NCI-H1694 (cell line): ENCODE data around the gene SLC8A1.

Experiments used
- DNase-seq: peaks from one replicate; lab custom pipeline; 2025; lab: John Stamatoyannopoulos, UW

Gene SLC8A1

GRCh38 chr2:40457837-40458236 lies 5.9 kb upstream of the SLC8A1 start:
- DNase-seq, result no peak

DNA sequence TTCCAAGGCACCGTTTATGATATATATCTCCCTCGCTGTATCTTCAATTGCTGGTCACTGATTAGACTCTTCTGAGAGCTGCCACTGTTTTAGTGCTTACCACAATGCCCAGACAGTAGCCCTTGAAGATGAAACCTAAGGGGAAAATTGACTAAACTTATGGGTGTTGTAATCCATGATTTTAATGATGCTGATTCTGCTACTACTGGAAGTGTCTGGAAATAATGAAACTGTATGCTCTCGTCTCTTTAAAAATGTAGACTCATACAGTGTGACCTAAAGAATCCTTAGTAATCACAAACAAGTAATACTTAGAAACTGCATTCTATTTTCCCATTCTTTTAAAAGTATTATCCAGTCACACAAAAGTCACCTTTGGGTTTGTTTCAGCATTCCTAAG lies 5.5 kb upstream of the SLC8A1 start:
- no peak for DNase-seq

DNA sequence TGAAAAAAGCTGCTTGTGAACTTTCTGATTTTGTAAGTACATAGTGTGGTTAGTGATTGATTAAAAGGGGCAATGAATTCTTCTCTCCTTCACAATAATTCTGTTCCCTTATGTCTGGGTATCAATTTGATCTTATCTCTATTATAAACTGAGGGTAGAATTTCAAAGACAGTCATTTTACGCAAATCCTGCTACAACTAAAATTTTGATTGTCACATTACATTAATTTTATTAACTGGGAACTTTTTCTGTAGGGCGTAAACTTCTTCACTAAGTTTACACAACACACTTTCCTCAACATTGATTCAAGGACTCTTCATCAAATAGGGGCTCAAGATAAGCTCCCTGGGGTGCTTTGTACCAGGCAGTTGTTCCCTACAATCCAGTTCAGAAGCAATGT lies 5.0 kb upstream of the SLC8A1 start:
- DNase-seq, result no peak

GRCh38 chr2:40455661-40456060 lies 3.8 kb upstream of the SLC8A1 start:
- DNase-seq, result no peak

DNA sequence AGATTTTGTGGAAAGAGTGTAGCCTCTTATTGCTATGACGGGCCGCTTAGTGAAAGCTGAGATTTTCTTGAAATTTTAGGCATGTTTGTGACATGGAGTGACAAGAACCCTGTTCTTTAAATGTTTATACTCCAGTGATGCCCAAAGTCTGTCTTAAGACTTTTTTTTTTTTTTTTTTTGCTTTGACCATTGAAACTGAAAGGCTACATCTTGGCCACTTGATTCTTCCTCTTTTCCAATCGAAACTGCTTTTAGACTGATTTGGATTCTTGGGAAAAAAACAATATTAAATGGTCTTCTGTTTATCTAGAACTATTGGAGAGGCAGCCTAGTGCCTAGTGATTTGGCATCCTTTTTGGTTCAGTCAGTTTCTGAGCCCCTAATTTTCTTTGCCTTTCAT lies 2.4 kb upstream of the SLC8A1 start:
- DNase-seq, result no peak

GRCh38 chr2:40452786-40453185 lies 896 bp upstream of the SLC8A1 start:
- no peak for DNase-seq

- peak; percentile 57 for DNase-seq
These were observed 977 bp downstream of the SLC8A1 start for GRCh38 chr2:40450796-40451430.

DNA sequence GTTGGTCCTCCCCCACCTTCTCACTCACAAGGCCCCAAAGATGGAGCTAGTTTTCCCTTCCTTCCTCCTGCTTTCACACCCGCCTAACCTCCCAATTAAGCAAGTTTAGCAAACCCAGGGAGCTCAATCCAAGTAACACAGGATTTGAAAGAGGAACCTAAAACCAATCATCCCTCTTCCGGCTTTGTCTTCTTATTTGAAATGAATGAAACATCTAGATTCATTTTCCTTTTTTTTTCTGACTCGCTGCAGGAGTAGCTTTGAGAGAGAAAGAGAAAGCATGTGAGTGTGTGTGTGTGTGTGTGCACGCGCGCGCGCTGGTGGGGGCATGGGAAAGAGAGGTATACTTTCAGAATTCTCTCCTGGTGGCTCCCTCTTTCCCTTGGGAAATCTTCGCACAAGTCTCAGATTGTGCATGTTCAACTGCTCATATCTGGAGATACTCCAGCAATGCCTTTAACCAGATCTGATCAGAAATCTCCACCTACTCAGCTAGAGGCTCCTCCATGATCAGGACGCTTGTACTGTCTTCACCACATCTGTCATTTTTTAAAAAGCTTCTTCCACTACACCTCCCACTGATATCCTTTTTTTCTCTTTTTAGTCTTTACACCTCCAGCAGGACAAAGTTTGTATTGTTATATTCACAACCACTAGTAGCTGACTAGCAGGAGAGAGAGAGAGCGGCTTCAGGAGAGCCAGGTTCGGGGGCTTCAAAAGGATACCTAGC lies 1.7 kb downstream of the SLC8A1 start:
- DNase-seq, result peak; percentile 63

GRCh38 chr2:40448476-40449079 lies 3.3 kb downstream of the SLC8A1 start:
- peak; percentile 81 for DNase-seq

- DNase-seq, result no peak
These were observed 6.4 kb downstream of the SLC8A1 start for GRCh38 chr2:40445467-40445866.

DNA sequence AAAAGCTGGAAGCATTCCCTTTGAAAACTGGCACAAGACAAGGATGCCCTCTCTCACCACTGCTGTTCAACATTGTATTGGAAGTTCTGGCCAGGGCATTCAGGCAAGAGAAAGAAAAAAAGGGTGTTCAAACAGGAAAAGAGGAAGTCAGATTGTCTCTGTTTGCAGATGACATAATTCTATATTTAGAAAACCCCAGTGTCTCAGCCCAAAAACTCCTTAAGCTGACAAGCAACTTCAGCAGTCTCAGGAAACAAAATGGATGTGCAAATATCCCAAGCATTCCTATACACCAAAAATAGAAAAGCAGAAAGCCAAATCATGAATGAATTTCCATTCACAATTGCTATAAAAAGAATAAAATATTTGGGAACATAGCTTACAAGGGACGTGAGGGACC lies 11.1 kb downstream of the SLC8A1 start:
- DNase-seq, result no peak

DNA sequence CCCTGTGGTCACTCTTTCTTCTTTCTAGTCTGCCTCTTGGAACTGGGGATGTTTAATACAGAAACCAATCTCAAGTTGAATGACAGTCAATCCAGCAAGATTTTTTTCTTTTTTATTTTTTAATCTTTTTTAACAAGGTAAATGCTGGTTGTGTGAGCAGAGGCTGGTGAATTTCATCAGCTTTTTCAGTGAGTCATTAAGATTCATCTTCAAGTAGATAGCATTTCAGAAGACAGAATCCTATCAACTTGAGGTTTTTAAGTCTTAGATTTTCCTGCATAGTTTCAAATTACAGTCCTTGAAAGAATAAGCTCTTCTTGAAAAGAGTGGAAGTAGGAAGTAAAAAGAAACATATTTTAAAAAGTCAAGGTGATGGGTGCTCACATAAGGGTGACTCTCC lies 12.4 kb downstream of the SLC8A1 start:
- no peak for DNase-seq

DNA sequence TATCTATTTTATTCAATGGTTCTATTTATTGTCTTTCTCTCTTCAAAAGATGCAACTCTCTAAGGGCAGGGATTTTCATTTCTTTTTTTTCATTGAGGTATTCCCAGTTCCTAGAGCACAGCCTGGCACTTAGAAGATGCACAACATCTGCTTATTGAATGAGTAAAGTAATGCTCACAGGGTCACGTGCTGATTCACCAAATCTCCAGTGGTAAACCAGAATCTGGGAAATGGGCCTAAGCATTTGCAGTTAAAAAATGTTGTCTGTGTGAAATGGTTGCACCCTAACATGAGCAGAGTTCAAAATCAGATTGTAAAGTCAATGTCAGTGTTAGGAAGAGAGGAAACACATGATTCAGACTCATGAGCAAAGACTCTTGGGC lies 15.8 kb downstream of the SLC8A1 start:
- no peak for DNase-seq

DNA sequence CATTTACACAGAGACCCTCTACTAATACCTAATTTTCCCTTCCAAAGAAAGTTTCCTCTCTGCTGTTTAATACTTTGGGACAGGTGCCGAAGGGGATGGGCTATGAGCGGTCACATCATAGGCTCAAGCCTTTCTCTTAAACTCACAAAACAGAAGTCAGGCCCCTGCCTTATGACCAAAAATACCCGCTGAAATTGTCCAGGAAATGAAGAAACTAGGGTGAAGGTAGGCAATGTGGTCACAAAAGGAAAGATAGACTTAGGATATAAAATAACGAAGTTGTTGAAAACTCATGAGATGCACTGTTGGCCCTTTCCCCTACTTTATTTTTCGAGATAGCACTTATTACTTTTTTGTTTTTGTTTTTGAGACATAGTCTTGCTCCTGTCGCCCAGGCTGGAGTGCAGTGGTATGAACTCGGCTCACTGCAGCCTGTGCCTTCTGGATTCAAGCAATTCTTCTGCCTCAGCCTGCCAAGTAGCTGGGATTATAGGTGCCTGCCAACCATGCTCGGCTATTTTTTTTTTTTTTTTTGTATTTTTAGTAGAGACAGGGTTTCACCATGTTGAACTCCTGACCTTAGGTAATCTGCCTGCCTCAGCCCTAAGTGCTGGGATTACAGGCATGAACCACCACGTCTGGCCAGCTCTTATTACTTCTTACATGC lies 16.3 kb downstream of the SLC8A1 start:
- no peak for DNase-seq

GRCh38 chr2:40434731-40435271 lies 17.1 kb downstream of the SLC8A1 start:
- no peak for DNase-seq

DNA sequence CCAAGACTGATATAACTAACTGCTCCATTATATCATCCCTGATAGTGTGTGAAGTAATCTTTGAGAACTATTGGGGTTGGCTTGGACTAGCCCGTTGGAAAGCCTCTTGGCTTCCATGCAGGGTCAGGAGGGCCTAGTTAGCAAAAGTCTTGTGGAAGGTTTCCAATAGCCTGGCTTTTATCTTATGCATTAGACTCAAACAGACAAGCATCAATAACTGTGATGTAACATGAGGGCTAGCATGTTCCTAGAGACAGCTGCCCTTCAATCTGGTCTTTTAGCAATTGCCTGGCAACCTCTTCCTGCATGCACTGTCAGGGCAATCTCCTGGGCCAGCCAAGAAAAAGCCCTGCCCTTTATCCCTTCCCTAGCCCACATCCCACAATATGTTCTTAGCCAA lies 18.2 kb downstream of the SLC8A1 start:
- no peak for DNase-seq

- DNase-seq, result no peak
These were observed 18.9 kb downstream of the SLC8A1 start for GRCh38 chr2:40432921-40433483.

- no peak for DNase-seq
These were observed 20.3 kb downstream of the SLC8A1 start for GRCh38 chr2:40431600-40431955.

DNA sequence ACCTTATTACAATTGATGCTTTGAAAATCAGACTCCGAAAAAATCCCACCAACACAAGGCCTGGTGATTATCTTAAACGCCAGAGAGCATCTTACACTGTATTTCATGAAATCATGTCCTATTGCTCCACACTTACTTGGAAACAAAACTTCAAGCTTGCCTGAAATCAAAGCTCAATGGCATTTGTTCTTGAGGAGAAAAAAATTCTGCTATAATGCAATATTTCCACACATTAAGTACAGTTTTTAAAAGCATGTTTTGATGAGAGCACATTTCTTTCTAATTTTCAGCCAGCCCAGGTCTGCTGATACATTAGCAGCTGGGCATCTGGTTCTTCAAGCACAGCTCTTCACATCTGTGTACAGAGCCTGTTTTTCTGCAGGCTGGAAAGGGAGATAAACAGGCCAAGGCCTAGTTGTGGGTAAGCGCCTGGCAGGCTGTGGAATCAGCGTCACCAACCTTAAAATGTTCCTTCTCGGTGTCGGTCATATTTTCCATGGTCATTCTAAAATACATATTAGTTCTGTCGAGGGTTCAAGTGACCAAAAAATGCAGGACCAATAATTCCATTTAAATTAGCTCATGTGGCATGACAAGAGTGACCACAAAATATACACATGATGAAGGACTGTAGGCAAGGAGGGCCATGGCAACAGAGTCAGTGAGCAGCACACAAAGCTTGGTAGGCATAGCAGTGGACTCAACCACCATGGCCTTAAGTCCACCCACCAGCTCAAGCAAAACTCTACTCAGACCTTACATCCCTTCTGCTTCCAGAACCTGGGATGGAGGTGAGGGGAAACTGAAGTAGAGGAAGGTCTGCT lies 20.9 kb downstream of the SLC8A1 start:
- no peak for DNase-seq

DNA sequence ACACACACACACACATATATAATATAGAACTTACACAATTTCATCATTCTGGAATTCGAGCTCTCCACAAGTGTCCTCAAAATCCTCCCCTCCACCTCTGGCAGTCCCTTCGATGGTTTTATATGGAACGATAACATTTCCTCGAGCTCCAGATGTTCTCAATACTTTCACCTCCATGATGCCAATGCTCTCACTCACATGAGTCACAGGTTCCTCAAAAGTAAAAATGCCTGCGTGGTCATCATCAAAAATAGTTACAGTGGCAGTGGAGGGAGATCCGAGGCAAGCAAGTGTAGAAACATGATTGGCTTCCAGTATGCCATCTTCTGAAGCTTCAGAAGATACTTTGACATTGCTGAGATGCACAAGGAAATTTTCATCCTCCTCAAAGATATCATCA lies 23.5 kb downstream of the SLC8A1 start:
- DNase-seq, result no peak

DNA sequence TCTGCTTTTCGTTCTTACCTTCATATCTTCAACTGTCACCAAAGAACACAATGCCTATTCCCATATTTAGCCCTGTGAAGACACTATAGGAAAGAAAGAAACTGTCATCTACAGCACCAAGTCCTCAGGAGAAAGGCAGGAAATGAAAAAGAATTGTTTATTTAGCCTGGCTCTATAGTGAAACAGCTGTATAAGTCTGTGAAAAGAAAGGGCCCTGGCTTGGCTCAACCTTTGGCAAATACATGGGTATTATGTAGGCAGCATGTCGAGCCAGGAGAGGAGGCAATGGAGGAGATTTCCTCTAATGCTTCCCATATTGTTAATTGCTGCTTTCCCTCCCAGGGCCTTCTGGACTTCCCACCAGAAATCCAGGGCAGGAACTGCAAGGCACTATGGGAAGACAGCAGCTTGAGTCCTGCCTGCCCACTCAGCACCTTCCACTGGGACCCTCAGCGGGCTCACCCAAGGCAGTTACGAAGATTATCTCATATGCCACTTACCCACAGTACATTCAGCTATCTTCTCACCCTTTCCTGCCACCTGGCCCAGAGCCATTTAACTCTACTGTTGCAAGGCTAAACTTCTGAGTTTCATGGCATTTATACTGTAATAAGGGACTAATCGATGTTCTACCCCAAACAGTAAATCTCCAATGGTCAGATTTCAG lies 30.1 kb downstream of the SLC8A1 start:
- no peak for DNase-seq
